Ascending aorta (tissue), 2 donors: ENCODE results near the gene FARS2. TPM values are rescaled to one million over a fixed set of nuclear protein-coding genes. Genes with fewer than 3 reads are reported as not detected.

ENCODE experiments used
- DNase-seq, 2 donors: peaks; one replicate each; pipeline ENCODE4 v3.0.0-alpha.2; 2019; ENCODE audit warnings: low spot score in 2 of 2
- H3K27ac ChIP-seq, 2 donors: fragments of 200-600 bp; sonication (generic); one replicate each; pipeline ENCODE4 v1.5.1; 2016 to 2017; ENCODE audit warnings: mild to moderate bottlenecking in 1 of 2
- H3K27me3 ChIP-seq: fragments of 200-600 bp; sonication (generic); one replicate; pipeline ENCODE4 v1.5.1; 2017
- H3K36me3 ChIP-seq, 2 donors: fragments of 200-600 bp; sonication (generic); one replicate each; pipeline ENCODE4 v1.5.1; 2016
- H3K4me1 ChIP-seq, 2 donors: fragments of 200-600 bp; sonication (generic); one replicate each; pipeline ENCODE4 v1.5.1; 2016 to 2017; ENCODE audit warnings: mild to moderate bottlenecking in 1 of 2
- H3K4me3 ChIP-seq, 2 donors: fragments of 200-600 bp; sonication (generic); one replicate each; pipeline ENCODE4 v1.5.1; 2016 to 2017; ENCODE audit warnings: mild to moderate bottlenecking in 1 of 2
- H3K9me3 ChIP-seq, 2 donors: fragments of 200-600 bp; sonication (generic); one replicate each; pipeline ENCODE4 v1.5.1; 2016
- CTCF ChIP-seq, 3 experiments: fragments of 200-600 bp in 2 of 3; fragments of 450-650 bp in 1 of 3; sonication (generic) in 2 of 3; IDR thresholded peaks; one replicate each; pipeline ENCODE4 v1.5.1; 2016 to 2019; ENCODE audit warnings: antibody characterized with exemption in 3 of 3, mild to moderate bottlenecking in 1 of 3, moderate library complexity in 1 of 3
- intact Hi-C: fragments of 100-400 bp; cut with DNase I; formaldehyde crosslinking; loops from one replicate; pipeline ENCODE4 v1.15.1; 2023
- total RNA-seq: library from RNA; depleted of rRNA; stranded (reverse); fragments of >200 nt; gene quantifications from one replicate; pipeline ENCODE4 v1.1.0, GENCODE V29; 2016

The FARS2 gene
- total RNA-seq, 1 donor from 2014 or later, result 17.6 TPM

GRCh38 chr6:5589422-5590141 lies 328.3 kb downstream of the FARS2 start:
- Histone ChIP-seq H3K4me1 (no peaks in the 10 kb centered on the region), H3K27ac (no peak overlapping the region), H3K36me3 (no peaks in the 10 kb centered on the region), H3K27me3 (no peaks in the 10 kb centered on the region), H3K4me3 (no peak overlapping the region), H3K9me3 (peaks cover 0 to 4% of the 10 kb centered on the region in 2 donors)
- DNase-seq, result no peak
- intact Hi-C loops, result no loop called here
- no peak for TF ChIP-seq CTCF (IDR thresholded peaks at IDR 0.05)

- H3K36me3 ChIP-seq, result no peaks in the 10 kb centered on the region
- no peak overlapping the region for H3K27ac ChIP-seq
- no peak overlapping the region for H3K4me3 ChIP-seq
- intact Hi-C loops, result no loop called here
- no peak for DNase-seq
- H3K4me1 ChIP-seq, result no peaks in the 10 kb centered on the region
- no peak for TF ChIP-seq CTCF (IDR thresholded peaks at IDR 0.05)
- peaks cover 0 to 4% of the 10 kb centered on the region in 2 donors for H3K9me3 ChIP-seq
- H3K27me3 ChIP-seq, result no peaks in the 10 kb centered on the region
Measured at GRCh38 chr6:5590187-5590586, 328.9 kb downstream of the FARS2 start.

GRCh38 chr6:5592886-5593519 lies 331.7 kb downstream of the FARS2 start:
- H3K27me3 ChIP-seq, result no peaks in the 10 kb centered on the region
- TF ChIP-seq CTCF (IDR thresholded peaks at IDR 0.05), result no peak
- no peak overlapping the region for H3K27ac ChIP-seq
- H3K4me3 ChIP-seq, result no peak overlapping the region
- no peak for DNase-seq
- H3K4me1 ChIP-seq, result no peaks in the 10 kb centered on the region
- no peaks in the 10 kb centered on the region for H3K36me3 ChIP-seq
- intact Hi-C loops, result no loop called here
- no peaks in the 10 kb centered on the region for H3K9me3 ChIP-seq

- Histone ChIP-seq H3K9me3 (no peaks in the 10 kb centered on the region), H3K4me3 (no peak overlapping the region), H3K27me3 (no peaks in the 10 kb centered on the region), H3K36me3 (no peaks in the 10 kb centered on the region), H3K27ac (no peak overlapping the region), H3K4me1 (no peaks in the 10 kb centered on the region)
- intact Hi-C loops, result no loop called here
- DNase-seq, result no peak
- no peak for TF ChIP-seq CTCF (IDR thresholded peaks at IDR 0.05)
Measured at GRCh38 chr6:5595184-5595583, 333.9 kb downstream of the FARS2 start.

GRCh38 chr6:5597413-5597812 lies 336.1 kb downstream of the FARS2 start:
- no peak for TF ChIP-seq CTCF (IDR thresholded peaks at IDR 0.05)
- Histone ChIP-seq H3K27me3 (no peaks in the 10 kb centered on the region), H3K9me3 (no peaks in the 10 kb centered on the region), H3K4me3 (no peak overlapping the region), H3K27ac (no peak overlapping the region), H3K4me1 (no peaks in the 10 kb centered on the region), H3K36me3 (no peaks in the 10 kb centered on the region)
- no peak for DNase-seq
- intact Hi-C loops, result no loop called here
